ENCODE data around the gene YJU2. TPM values are rescaled to one million over a fixed set of nuclear protein-coding genes. Genes with fewer than 3 reads are reported as not detected.

YJU2 gene
- total RNA-seq (2022; extraction: Qiagen RNA extraction; ENCODE audit: low read depth) = 19.6 to 22.8 TPM (median 20.2 TPM) in 5 replicates

DNA sequence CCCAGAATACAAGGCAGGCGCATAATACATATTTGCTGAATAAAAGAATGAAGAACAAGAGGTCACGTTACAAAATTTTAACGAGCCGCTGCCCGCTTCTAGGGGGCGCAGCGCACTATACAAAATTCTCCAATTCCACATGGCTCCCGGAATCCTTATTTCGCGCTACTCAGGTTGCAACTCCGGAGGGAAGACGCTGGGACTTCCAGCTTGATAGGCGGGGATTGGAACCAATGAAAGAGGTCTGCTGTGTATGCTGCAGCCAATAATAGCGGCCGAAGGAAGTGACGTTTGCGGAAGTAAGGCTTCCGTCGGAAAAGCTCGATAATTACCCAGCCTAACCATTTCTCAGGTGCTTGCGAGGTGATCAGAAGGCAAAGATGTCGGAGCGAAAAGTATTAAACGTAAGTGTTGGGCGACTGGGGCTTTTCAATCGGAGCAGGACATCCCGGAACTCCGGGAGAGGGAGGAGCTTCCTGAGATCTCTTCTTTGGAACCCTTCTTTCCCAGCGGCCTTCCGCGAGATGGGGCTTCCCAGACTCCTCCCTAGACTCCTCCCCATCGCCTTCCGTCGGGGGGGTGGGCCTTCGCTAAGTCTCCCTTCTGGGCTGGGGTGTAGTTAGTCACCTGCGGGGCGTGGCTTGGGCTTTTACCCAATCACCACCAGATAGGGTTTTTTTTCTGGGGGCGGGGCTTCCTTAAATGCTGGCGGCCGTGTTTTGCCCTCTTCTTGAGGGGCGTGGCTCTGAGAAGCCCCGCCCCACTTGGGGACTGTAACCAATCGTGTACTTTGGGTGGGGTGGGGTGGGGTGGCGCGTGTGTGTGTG, at the start of gene YJU2:
TSS of gene YJU2 (plus strand) at position 314 of the 827 bp plus-strand sequence. CDS start at position 381, 67 bp downstream.

DNA sequence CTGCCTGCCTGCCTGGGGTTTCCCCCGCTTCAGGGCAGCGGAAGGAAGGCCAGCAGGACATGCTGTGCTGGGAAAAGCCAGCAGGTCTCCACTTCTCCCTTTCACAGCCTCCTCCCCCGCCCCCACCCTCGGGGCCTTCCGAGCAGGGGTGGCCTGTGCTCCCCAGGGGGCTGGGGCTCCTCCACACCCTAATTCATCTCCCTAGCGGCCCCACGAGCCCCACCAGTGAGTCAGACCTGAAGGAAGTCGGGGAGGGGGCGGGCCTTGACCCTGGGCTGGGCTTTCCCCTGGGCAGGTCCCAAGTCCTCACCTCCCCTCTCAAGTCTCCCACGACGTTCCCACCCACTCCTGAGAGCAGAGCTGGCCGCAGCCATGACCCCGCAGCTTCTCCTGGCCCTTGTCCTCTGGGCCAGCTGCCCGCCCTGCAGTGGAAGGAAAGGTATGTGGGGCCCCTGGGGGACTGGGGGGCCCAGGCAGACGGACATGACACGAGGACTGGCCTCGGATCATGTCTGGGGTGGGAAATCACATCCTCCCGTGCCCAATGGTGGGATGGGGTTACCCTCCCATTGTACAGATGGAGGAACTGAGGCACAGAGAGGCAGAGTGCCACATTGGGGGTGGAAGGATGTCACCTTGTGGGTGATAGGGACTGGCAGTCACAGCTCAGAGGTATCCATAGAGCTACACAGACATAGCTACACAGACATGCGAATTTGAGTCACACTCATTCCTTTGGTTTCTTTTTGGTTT, 17.5 kb upstream of the YJU2 start, which contains the start of gene EBI3:
TSS of gene EBI3 (plus strand) at position 345 of the 753 bp plus-strand sequence. CDS start at position 373, 28 bp downstream.

DNA sequence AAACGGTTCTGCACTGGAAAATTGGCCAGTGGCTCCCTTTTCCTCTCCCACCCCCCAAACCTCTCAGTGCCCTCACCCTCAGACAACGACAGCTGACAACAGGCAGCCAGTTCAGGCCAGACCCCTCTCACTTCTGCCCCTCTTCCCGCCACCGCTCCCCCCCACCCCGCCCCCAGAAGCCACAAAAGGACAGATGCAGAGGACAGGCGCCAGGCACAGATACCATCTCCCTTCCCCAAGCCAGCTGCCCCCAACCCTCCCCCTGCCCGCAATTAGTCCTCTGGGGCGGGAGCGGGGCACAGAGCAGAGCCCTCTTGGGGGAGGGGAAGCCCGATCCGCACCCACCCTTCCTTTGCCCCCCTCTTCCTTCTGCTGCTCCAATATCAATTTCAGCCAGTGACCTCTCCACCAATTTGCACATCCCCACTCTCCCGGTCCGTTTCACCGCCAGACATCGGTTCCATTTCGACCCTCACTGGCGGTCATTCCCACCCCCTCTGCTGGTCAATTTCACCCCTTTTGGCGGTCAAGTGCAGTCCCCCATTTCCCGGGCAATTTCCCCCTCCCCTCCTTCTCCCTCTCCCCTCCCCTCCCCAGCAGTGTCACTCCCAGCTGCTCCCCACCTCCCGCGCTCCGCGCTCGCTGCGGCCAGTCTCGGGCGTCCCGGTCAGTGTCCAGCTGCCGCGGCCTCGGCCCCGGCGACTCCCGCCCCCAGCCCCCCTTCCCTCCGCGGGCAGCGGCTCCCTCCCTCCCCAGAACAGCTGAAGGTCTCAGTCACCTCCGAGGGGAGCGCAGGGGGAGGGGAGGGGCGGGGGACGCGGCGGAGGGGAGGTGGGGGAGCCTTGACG, 31.8 kb downstream of the YJU2 start, which contains the start of gene SHD:
TSS of gene SHD (plus strand) at position 848 of the 848 bp plus-strand sequence. CDS start 798 bp downstream, outside the sequence.

GRCh38 chr19:4302243-4302640, 55.4 kb downstream of the YJU2 start, which contains the start of gene TMIGD2:
Gene TMIGD2, minus strand, starts transcription at chr19:4302389. Its CDS starts 4 bp downstream, at chr19:4302385.

DNA sequence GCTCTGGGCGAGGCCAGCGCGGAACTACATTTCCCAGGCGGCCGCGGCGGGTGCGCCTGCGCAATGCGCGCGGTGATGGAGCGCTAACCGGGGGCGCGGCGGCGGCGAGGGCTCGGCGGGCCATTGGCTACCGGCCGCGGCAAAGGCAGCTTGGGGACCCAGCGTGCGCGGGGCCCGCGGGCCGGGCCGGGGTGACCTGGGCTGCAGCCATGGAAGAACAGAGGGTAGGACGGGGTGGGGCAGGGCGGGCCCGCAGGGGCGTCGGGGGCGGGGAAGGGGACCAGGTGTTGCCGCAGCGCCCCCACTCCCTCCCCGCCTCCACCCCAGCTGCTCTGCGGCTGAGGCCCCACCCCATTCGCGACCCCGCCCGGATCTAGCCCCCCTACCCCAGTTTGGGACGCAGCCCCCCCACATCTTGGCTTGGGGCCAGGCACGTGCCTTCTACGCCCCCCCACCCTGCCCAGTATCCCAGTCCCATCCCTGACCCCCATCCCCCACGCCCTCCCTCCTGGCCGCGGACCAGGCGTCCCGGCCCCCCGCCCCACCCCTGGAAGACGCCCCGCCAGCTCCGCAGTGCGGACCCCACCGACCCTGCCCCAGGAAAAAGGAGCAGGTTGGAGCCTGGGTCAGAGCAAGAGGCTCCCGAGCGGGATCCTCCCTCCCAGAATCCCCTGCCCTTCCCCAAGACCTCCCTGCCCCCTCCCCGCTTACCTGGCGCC, 57.8 kb downstream of the YJU2 start, which contains the start of gene FSD1:
TSS of gene FSD1 (plus strand) at position 61 of the 719 bp plus-strand sequence. CDS start at position 210, 149 bp downstream.

Other genes starting within 250 kb of the YJU2 start
- 12.2 to 19.1 TPM (median 16.8 TPM) in 5 replicates for gene PIAS4, start 239.3 kb upstream of the YJU2 start, total RNA-seq (2022; extraction: Qiagen RNA extraction; ENCODE audit: low read depth)
- 12.3 to 20.4 TPM (median 17.9 TPM) in 5 replicates for gene ZBTB7A, start 180.2 kb upstream of the YJU2 start, total RNA-seq (2022; extraction: Qiagen RNA extraction; ENCODE audit: low read depth)
- gene MAP2K2, start 123.0 kb upstream of the YJU2 start, total RNA-seq (2022; extraction: Qiagen RNA extraction; ENCODE audit: low read depth) = 96.7 to 143 TPM (median 135 TPM) in 5 replicates
- gene CREB3L3, start 93.4 kb upstream of the YJU2 start, total RNA-seq (2022; extraction: Qiagen RNA extraction; ENCODE audit: low read depth) = 0.03 to 0.15 TPM (median 0.09 TPM) in 3 of 5 replicates, not detected in the others
- 22.0 to 32.6 TPM (median 31.3 TPM) in 5 replicates for gene SIRT6, start 64.5 kb upstream of the YJU2 start, total RNA-seq (2022; extraction: Qiagen RNA extraction; ENCODE audit: low read depth)
- 0.12 to 0.28 TPM (median 0.21 TPM) in 5 replicates for gene ANKRD24, start 64.4 kb upstream of the YJU2 start, total RNA-seq (2022; extraction: Qiagen RNA extraction; ENCODE audit: low read depth)
- 2.8 to 3.5 TPM (median 3.2 TPM) in 5 replicates for gene EBI3, start 17.6 kb upstream of the YJU2 start, total RNA-seq (2022; extraction: Qiagen RNA extraction; ENCODE audit: low read depth)
- 0.07 to 0.29 TPM (median 0.08 TPM) in 3 of 5 replicates, not detected in the others for gene SHD, start 32.2 kb downstream of the YJU2 start, total RNA-seq (2022; extraction: Qiagen RNA extraction; ENCODE audit: low read depth)
- not detected in 5 replicates for gene TMIGD2, start 55.3 kb downstream of the YJU2 start, total RNA-seq (2022; extraction: Qiagen RNA extraction; ENCODE audit: low read depth)
- gene FSD1, start 57.5 kb downstream of the YJU2 start, total RNA-seq (2022; extraction: Qiagen RNA extraction; ENCODE audit: low read depth) = 6.7 to 8.9 TPM (median 7.8 TPM) in 5 replicates
- 0.22 TPM in 1 of 5 replicates, not detected in the others for gene STAP2, start 91.7 kb downstream of the YJU2 start, total RNA-seq (2022; extraction: Qiagen RNA extraction; ENCODE audit: low read depth)
- gene MPND, start 96.5 kb downstream of the YJU2 start, total RNA-seq (2022; extraction: Qiagen RNA extraction; ENCODE audit: low read depth) = 4.7 to 12.2 TPM (median 11.2 TPM) in 5 replicates
- 43.7 to 62.9 TPM (median 61.9 TPM) in 5 replicates for gene SH3GL1, start 153.5 kb downstream of the YJU2 start, total RNA-seq (2022; extraction: Qiagen RNA extraction; ENCODE audit: low read depth)
- gene CHAF1A, start 155.6 kb downstream of the YJU2 start, total RNA-seq (2022; extraction: Qiagen RNA extraction; ENCODE audit: low read depth) = 22.5 to 24.9 TPM (median 23.7 TPM) in 5 replicates
- 37.5 to 60.4 TPM (median 59.6 TPM) in 5 replicates for gene UBXN6, start 210.7 kb downstream of the YJU2 start, total RNA-seq (2022; extraction: Qiagen RNA extraction; ENCODE audit: low read depth)
- 24.9 to 32.0 TPM (median 28.7 TPM) in 5 replicates for gene HDGFL2, start 225.2 kb downstream of the YJU2 start, total RNA-seq (2022; extraction: Qiagen RNA extraction; ENCODE audit: low read depth)